ENCODE data around the gene C3orf22. TPM values are rescaled to one million over a fixed set of nuclear protein-coding genes. Genes with fewer than 3 reads are reported as not detected.

Gene C3orf22
- total RNA-seq, 2 experiments from 2014 or later: not detected

GRCh38 chr3:126568776-126569342 is 10.1 kb upstream of the C3orf22 start:
- no TSS peak for BruUV-seq (replicated peaks)
- Histone ChIP-seq H4K20me1 (ENCODE audit: insufficient read depth, low read length) (no peaks in the 10 kb centered on the region), H3K4me3 (ENCODE audit: low read depth, low read length, poor library complexity, severe bottlenecking) (no peak overlapping the region), H3K4me2 (ENCODE audit: low read length) (no peak overlapping the region), H2AFZ (ENCODE audit: low read length) (no peak overlapping the region), H3K9me2 (ENCODE audit: insufficient read depth, low read length) (0 out of 2 replicates have a peak, but pooled peaks cover 3% of the 10 kb centered on the region), H3K4me1 (ENCODE audit: insufficient read depth, low read length, poor library complexity, severe bottlenecking) (no peaks in the 10 kb centered on the region), H3K79me2 (ENCODE audit: insufficient read depth, low read depth, low read length) (no peaks in the 10 kb centered on the region), H3K27ac (ENCODE audit: low read depth, low read length, poor library complexity, severe bottlenecking) (no peak overlapping the region), H3K36me3 (ENCODE audit: insufficient read depth, low read length) (no peaks in the 10 kb centered on the region), H3K9me3 (ENCODE audit: low read length) (no peaks in the 10 kb centered on the region)
- ChIA-PET CTCF (ENCODE audit: unreplicated experiment) (no interaction called here), POLR2A (no interaction called here)
- intact Hi-C loops (cut with micrococcal nuclease; ENCODE audit: unreplicated experiment): no loop called here
- TF ChIP-seq, protein P1, sequence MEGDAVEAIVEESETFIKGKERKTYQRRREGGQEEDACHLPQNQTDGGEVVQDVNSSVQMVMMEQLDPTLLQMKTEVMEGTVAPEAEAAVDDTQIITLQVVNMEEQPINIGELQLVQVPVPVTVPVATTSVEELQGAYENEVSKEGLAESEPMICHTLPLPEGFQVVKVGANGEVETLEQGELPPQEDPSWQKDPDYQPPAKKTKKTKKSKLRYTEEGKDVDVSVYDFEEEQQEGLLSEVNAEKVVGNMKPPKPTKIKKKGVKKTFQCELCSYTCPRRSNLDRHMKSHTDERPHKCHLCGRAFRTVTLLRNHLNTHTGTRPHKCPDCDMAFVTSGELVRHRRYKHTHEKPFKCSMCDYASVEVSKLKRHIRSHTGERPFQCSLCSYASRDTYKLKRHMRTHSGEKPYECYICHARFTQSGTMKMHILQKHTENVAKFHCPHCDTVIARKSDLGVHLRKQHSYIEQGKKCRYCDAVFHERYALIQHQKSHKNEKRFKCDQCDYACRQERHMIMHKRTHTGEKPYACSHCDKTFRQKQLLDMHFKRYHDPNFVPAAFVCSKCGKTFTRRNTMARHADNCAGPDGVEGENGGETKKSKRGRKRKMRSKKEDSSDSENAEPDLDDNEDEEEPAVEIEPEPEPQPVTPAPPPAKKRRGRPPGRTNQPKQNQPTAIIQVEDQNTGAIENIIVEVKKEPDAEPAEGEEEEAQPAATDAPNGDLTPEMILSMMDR (conservative IDR thresholded peaks at IDR 0.05; ENCODE audit: low read length): no peak
- no peak for DNase-seq (ENCODE audit: low spot score)

DNA sequence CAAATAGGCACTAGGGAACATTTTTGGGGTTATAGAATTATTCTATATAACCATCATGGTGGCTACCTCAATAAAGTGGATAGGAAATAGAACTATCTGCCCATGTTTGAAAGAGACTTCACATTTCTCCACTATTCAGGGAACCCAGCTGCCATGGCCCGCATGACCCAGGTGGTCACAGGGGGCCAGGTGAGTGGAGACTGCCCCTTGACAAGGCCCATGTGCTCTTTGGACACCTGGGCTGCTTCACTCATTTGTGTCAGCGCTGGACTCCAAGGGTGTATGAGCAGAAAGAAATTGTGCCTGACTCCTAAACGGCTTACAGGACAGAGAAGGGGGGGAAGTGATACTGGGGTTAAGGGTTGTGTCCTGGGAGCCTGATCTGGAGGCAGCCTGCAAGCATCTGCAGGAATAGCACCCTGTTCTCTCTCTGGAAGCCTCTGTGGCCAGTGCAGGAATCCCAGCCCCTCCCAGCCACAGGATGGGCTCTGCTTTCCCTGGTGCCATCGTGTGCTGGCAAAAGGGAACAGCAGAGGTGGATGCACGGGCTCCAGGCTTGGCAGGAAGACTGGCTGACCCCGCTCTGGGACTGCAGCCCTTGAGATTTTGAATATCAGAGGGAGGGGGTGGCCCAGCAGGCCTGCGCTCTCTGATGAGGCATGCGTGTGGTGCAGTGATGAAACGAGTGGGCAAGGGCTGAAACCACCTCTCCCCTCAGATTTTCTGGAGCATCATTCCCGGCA is 9.1 kb upstream of the C3orf22 start:
- Histone ChIP-seq H2AFZ (ENCODE audit: low read length) (no peak overlapping the region), H3K9me3 (ENCODE audit: low read length) (no peaks in the 10 kb centered on the region), H4K20me1 (ENCODE audit: insufficient read depth, low read length) (no peaks in the 10 kb centered on the region), H3K9me2 (ENCODE audit: insufficient read depth, low read length) (0 out of 2 replicates have a peak, but pooled peaks cover 3% of the 10 kb centered on the region), H3K36me3 (ENCODE audit: insufficient read depth, low read length) (no peaks in the 10 kb centered on the region), H3K4me2 (ENCODE audit: low read length) (no peak overlapping the region), H3K4me1 (ENCODE audit: insufficient read depth, low read length, poor library complexity, severe bottlenecking) (no peaks in the 10 kb centered on the region), H3K4me3 (ENCODE audit: low read depth, low read length, poor library complexity, severe bottlenecking) (no peak overlapping the region), H3K79me2 (ENCODE audit: insufficient read depth, low read depth, low read length) (no peaks in the 10 kb centered on the region), H3K27ac (ENCODE audit: low read depth, low read length, poor library complexity, severe bottlenecking) (no peak overlapping the region)
- CTCF ChIA-PET (ENCODE audit: unreplicated experiment): no interaction called here
- no TSS peak for BruUV-seq (replicated peaks)
- no peak for DNase-seq (ENCODE audit: low spot score)
- intact Hi-C loops (cut with micrococcal nuclease; ENCODE audit: unreplicated experiment): no loop called here
- TF ChIP-seq, protein P1 (conservative IDR thresholded peaks at IDR 0.05; ENCODE audit: low read length): no peak
- no peak for TF ChIP-seq EZH2phosphoT487 (IDR thresholded peaks at IDR 0.05; ENCODE audit: borderline replicate concordance, low read depth, low read length)
- POLR2A ChIA-PET: no interaction called here

DNA sequence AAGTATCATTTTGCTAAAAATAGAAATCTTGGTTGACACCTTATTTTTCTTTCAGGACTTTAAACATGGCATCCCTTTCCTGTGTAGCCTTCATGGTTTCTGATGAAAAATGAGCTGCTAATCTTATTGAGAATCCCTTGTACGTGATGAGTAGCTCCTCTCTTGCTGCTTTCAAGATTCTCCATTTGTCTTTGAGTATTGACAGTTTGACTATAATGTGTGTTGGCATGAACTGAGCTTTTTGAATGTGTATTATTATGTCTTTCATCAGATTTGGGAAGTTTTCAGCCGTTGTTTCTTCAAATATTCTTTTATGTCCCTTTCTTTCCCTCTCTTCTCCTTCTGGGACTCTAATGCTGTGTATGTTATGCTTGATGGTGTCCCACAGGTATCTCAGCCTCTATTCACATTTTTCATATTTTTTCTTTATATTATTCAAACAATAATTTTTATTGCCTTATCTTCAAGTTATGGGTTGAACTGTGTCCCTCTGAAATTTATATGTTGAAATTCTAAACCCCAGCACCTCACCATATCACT is 4.1 kb upstream of the C3orf22 start:
- no peaks in the 10 kb centered on the region for H4K20me1 ChIP-seq (ENCODE audit: insufficient read depth, low read length)
- no peak overlapping the region for H3K27ac ChIP-seq (ENCODE audit: low read depth, low read length, poor library complexity, severe bottlenecking)
- ChIA-PET POLR2A (no interaction called here), CTCF (ENCODE audit: unreplicated experiment) (no interaction called here)
- no peaks in the 10 kb centered on the region for H3K36me3 ChIP-seq (ENCODE audit: insufficient read depth, low read length)
- no peak for DNase-seq (ENCODE audit: low spot score)
- no TSS peak for BruUV-seq (replicated peaks)
- intact Hi-C loops (cut with micrococcal nuclease; ENCODE audit: unreplicated experiment): no loop called here
- H3K4me1 ChIP-seq (ENCODE audit: insufficient read depth, low read length, poor library complexity, severe bottlenecking): no peaks in the 10 kb centered on the region
- TF ChIP-seq, protein P1 (conservative IDR thresholded peaks at IDR 0.05; ENCODE audit: low read length): no peak
- no peak for TF ChIP-seq EZH2phosphoT487 (IDR thresholded peaks at IDR 0.05; ENCODE audit: borderline replicate concordance, low read depth, low read length)
- H3K4me2 ChIP-seq (ENCODE audit: low read length): no peak overlapping the region
- H3K4me3 ChIP-seq (ENCODE audit: low read depth, low read length, poor library complexity, severe bottlenecking): no peak overlapping the region
- 0 out of 2 replicates have a peak, but pooled peaks cover 3% of the 10 kb centered on the region for H3K9me2 ChIP-seq (ENCODE audit: insufficient read depth, low read length)
- H3K9me3 ChIP-seq (ENCODE audit: low read length): no peaks in the 10 kb centered on the region
- H2AFZ ChIP-seq (ENCODE audit: low read length): no peak overlapping the region
- no peaks in the 10 kb centered on the region for H3K79me2 ChIP-seq (ENCODE audit: insufficient read depth, low read depth, low read length)
